Pons (tissue), 1 donor: ENCODE data around the gene CIAO1.
"Not testable (repeated sequence)": the region's sequence is repeated elsewhere in the genome, so short reads cannot be mapped to it uniquely, and the experiment has no call there.

Experiments
- DNase-seq: peaks from one replicate; pipeline ENCODE4 v3.0.0-alpha.2; 2016; ENCODE audit warnings: low spot score

The CIAO1 gene

GRCh38 chr2:96250188-96250587, 15.8 kb upstream of the CIAO1 start:
- no peak for DNase-seq

- no peak for DNase-seq
Measured at GRCh38 chr2:96251721-96252292, 14.2 kb upstream of the CIAO1 start.

GRCh38 chr2:96252526-96252925, 13.5 kb upstream of the CIAO1 start:
- no peak for DNase-seq

GRCh38 chr2:96253006-96253405, 13.0 kb upstream of the CIAO1 start:
- DNase-seq: no peak

- no peak for DNase-seq
Measured at GRCh38 chr2:96254571-96254970, 11.5 kb upstream of the CIAO1 start.

GRCh38 chr2:96256611-96257113, 9.4 kb upstream of the CIAO1 start:
- DNase-seq: no peak

- not testable (repeated sequence) for DNase-seq
Measured at GRCh38 chr2:96257744-96258143, 8.3 kb upstream of the CIAO1 start.

- DNase-seq: no peak
Measured at GRCh38 chr2:96258166-96259022, 7.6 kb upstream of the CIAO1 start.

GRCh38 chr2:96259497-96259921, 6.5 kb upstream of the CIAO1 start:
- DNase-seq: no peak

GRCh38 chr2:96260387-96261260, 5.4 kb upstream of the CIAO1 start:
- peak; percentile 75 for DNase-seq

GRCh38 chr2:96261328-96262003, 4.6 kb upstream of the CIAO1 start:
- DNase-seq: no peak

GRCh38 chr2:96262306-96262705, 3.7 kb upstream of the CIAO1 start:
- DNase-seq: no peak

- DNase-seq: no peak
Measured at GRCh38 chr2:96264086-96264485, 1.9 kb upstream of the CIAO1 start.

GRCh38 chr2:96264656-96265348, 1.2 kb upstream of the CIAO1 start:
- no peak for DNase-seq

- no peak for DNase-seq
Measured at GRCh38 chr2:96265349-96265839, 631 bp upstream of the CIAO1 start.

GRCh38 chr2:96267159-96267971, 1.3 kb downstream of the CIAO1 start:
- DNase-seq: no peak

GRCh38 chr2:96271995-96272394, 6.0 kb downstream of the CIAO1 start:
- DNase-seq: no peak

- no peak for DNase-seq
Measured at GRCh38 chr2:96273763-96274162, 7.7 kb downstream of the CIAO1 start.

GRCh38 chr2:96274355-96275056, 8.5 kb downstream of the CIAO1 start:
- no peak for DNase-seq
